Measurements from ENCODE around the gene ADAMTS3.

GRCh38 chr4:72305080-72305479 is 263.9 kb downstream of the ADAMTS3 start:
- TF ChIP-seq YY1 (IDR thresholded peaks at IDR 0.05; ENCODE audit: insufficient read depth, insufficient read length) = no peak
- no peak for TF ChIP-seq ZNF274 (IDR thresholded peaks at IDR 0.05; ENCODE audit: low read depth, low read length)
